NCI-H748 treated with DMSO at 0.1 percent for 48 hours (cell line): ENCODE results near the gene TTC21B.

Experiments
- DNase-seq: peaks from one replicate; lab custom pipeline; 2025; lab: John Stamatoyannopoulos, UW

The TTC21B gene

GRCh38 chr2:165835363-165835762 lies 118.2 kb downstream of the TTC21B start:
- no peak for DNase-seq

- DNase-seq: no peak
Measured at GRCh38 chr2:165833156-165833555, 120.4 kb downstream of the TTC21B start.

- DNase-seq: no peak
Measured at GRCh38 chr2:165827921-165828276, 125.7 kb downstream of the TTC21B start.

- DNase-seq: no peak
Measured at GRCh38 chr2:165827016-165827920, 126.3 kb downstream of the TTC21B start.

- peak; percentile 51 for DNase-seq
Measured at GRCh38 chr2:165825041-165825440, 128.5 kb downstream of the TTC21B start.
